Breast epithelium (tissue), 4 donors: ENCODE data around the gene CINP. TPM values are rescaled to one million over a fixed set of nuclear protein-coding genes. Genes with fewer than 3 reads are reported as not detected.

ENCODE experiments used
- DNase-seq, 2 donors: peaks; one replicate each; pipeline ENCODE4 v3.0.0-alpha.2; 2019; ENCODE audit warnings: low spot score in 2 of 2
- H3K27ac ChIP-seq, 2 donors: fragments of 200-600 bp; sonication (generic) in 1 of 2; one replicate each; pipeline ENCODE4 v1.5.1; 2016 to 2019; ENCODE audit warnings: mild to moderate bottlenecking in 1 of 2
- H3K27me3 ChIP-seq, 2 donors: fragments of 200-600 bp; sonication (generic) in 1 of 2; one replicate each; pipeline versions ENCODE4 v1.5.1 to v1.6.0; 2017 to 2019; ENCODE audit warnings: control low read depth in 1 of 2, mild to moderate bottlenecking in 1 of 2
- H3K36me3 ChIP-seq: fragments of 200-600 bp; one replicate; pipeline ENCODE4 v1.5.1; 2019
- H3K4me1 ChIP-seq, 2 donors: fragments of 200-600 bp; sonication (generic); one replicate each; pipeline ENCODE4 v1.5.1; 2016 to 2019; ENCODE audit warnings: control low read depth in 1 of 2
- H3K4me3 ChIP-seq, 3 donors: fragments of 200-600 bp; sonication (generic); 1 replicate in 2 of 3; 2 replicates in 1 of 3; pipeline ENCODE4 v1.5.1; 2016 to 2019; ENCODE audit warnings: mild to moderate bottlenecking in 3 of 3, moderate library complexity in 2 of 3
- H3K9me3 ChIP-seq, 2 donors: fragments of 200-600 bp; sonication (generic) in 1 of 2; one replicate each; pipeline ENCODE4 v1.5.1; 2016 to 2019; ENCODE audit warnings: control low read depth in 1 of 2
- CTCF ChIP-seq, 3 donors: fragments of 450-650 bp; IDR thresholded peaks; one replicate each; pipeline ENCODE4 v1.5.1; 2016 to 2017; ENCODE audit warnings: antibody characterized with exemption in 3 of 3, mild to moderate bottlenecking in 3 of 3, moderate library complexity in 3 of 3
- POLR2A ChIP-seq: fragments of 450-650 bp; IDR thresholded peaks from one replicate; pipeline ENCODE4 v1.6.1; 2016; ENCODE audit warnings: antibody characterized with exemption, mild to moderate bottlenecking, moderate library complexity
- POLR2AphosphoS5 ChIP-seq, 3 donors: sonication (generic); formaldehyde crosslinking; IDR thresholded peaks; one replicate each; pipeline ENCODE4 v1.6.1; 2017; ENCODE audit warnings: antibody characterized with exemption in 3 of 3
- intact Hi-C: fragments of 100-400 bp; cut with DNase I; formaldehyde crosslinking; loops from one replicate; pipeline ENCODE4 v1.15.1; 2023; ENCODE audit warnings: low total_unique reads
- total RNA-seq, 3 donors: library from RNA; depleted of rRNA; stranded (reverse); fragments of >200 nt; gene quantifications; one replicate each; pipeline ENCODE4 v1.1.0, GENCODE V29; 2016

Gene CINP
- total RNA-seq, result 10 to 100 TPM; 28.8 to 34.7 (median 33.4) TPM

GRCh38 chr14:102362545-102363181 lies at the start of gene CINP, which contains the start of gene TECPR2:
Gene CINP, minus strand, starts transcription at chr14:102362890. Its CDS starts 39 bp downstream, at chr14:102362851.
Gene TECPR2, plus strand, starts transcription at chr14:102362941. Its CDS starts 13,781 bp downstream, at chr14:102376722.
- H3K4me3 ChIP-seq, result peak within 1 kb of the TSS; percentile 91 to 100 (median 98)
- no peaks in the 10 kb centered on the region for H3K9me3 ChIP-seq
- TF ChIP-seq POLR2AphosphoS5 (IDR thresholded peaks at IDR 0.05) (peak; percentile 23 to 75 (median 66)), CTCF (IDR thresholded peaks at IDR 0.05) (no peak), POLR2A (peak; percentile 48)
- peak within 1 kb of the TSS; percentile 97 for H3K27ac ChIP-seq
- peaks cover 0 to 6% of the 10 kb centered on the region in 2 donors for H3K4me1 ChIP-seq
- no peaks in the 10 kb centered on the region for H3K36me3 ChIP-seq
- H3K27me3 ChIP-seq, result no peaks in the 10 kb centered on the region
- peak; percentile 97 to 98 for DNase-seq
- intact Hi-C loops, result no loop called here

- peak in 1 of 2 donors; percentile 76 for DNase-seq
- Histone ChIP-seq H3K27me3 (no peaks in the 10 kb centered on the region), H3K27ac (peak overlapping the region; percentile 80 to 87), H3K4me3 (no peak overlapping the region), H3K36me3 (no peaks in the 10 kb centered on the region), H3K4me1 (no peaks in the 10 kb centered on the region), H3K9me3 (no peaks in the 10 kb centered on the region)
- peak in 1 of 3 donors; percentile 55 for TF ChIP-seq POLR2AphosphoS5 (IDR thresholded peaks at IDR 0.05)
- TF ChIP-seq POLR2A, result no peak
- TF ChIP-seq CTCF (IDR thresholded peaks at IDR 0.05), result no peak
- intact Hi-C loops, result loop anchor here (5.0 kb wide), 1 partner anchor 286 kb away; no protein-coding TSS in a partner anchor
These were observed 46.0 kb upstream of the CINP start for GRCh38 chr14:102408724-102409123.

GRCh38 chr14:102407258-102407657 lies 44.6 kb upstream of the CINP start:
- Histone ChIP-seq H3K36me3 (no peaks in the 10 kb centered on the region), H3K4me1 (no peaks in the 10 kb centered on the region), H3K27me3 (no peaks in the 10 kb centered on the region), H3K27ac (peak overlapping the region; percentile 80 to 87), H3K4me3 (no peak overlapping the region), H3K9me3 (peaks cover 0 to 14% of the 10 kb centered on the region in 2 donors)
- TF ChIP-seq POLR2A (no peak), POLR2AphosphoS5 (IDR thresholded peaks at IDR 0.05) (no peak), CTCF (IDR thresholded peaks at IDR 0.05) (no peak)
- intact Hi-C loops, result loop anchor here (5.0 kb wide), 1 partner anchor 285 kb away; no protein-coding TSS in a partner anchor
- peak in 1 of 2 donors; percentile 38 for DNase-seq

- Histone ChIP-seq H3K9me3 (peaks cover 0 to 14% of the 10 kb centered on the region in 2 donors), H3K27ac (no peak overlapping the region), H3K36me3 (no peaks in the 10 kb centered on the region), H3K4me1 (no peaks in the 10 kb centered on the region), H3K27me3 (no peaks in the 10 kb centered on the region), H3K4me3 (no peak overlapping the region)
- intact Hi-C loops, result no loop called here
- TF ChIP-seq CTCF (IDR thresholded peaks at IDR 0.05) (no peak), POLR2A (no peak), POLR2AphosphoS5 (IDR thresholded peaks at IDR 0.05) (no peak)
- DNase-seq, result no peak
These were observed 40.3 kb upstream of the CINP start for GRCh38 chr14:102403028-102403427.

GRCh38 chr14:102396521-102396920 lies 33.8 kb upstream of the CINP start:
- H3K36me3 ChIP-seq, result no peaks in the 10 kb centered on the region

More at GRCh38 chr14:102396521-102396920, 33.8 kb upstream of the CINP start:
- Histone ChIP-seq H3K27ac (no peak overlapping the region), H3K27me3 (no peaks in the 10 kb centered on the region), H3K9me3 (no peaks in the 10 kb centered on the region), H3K4me3 (no peak overlapping the region), H3K4me1 (no peaks in the 10 kb centered on the region)
- no peak for DNase-seq
- TF ChIP-seq CTCF (IDR thresholded peaks at IDR 0.05) (no peak), POLR2A (no peak), POLR2AphosphoS5 (IDR thresholded peaks at IDR 0.05) (no peak)
- intact Hi-C loops, result no loop called here
